GM19035 (cell line): Measurements from ENCODE around the gene ARHGEF39.
A peak's percentile ranks its signal among the peaks of the same experiment; 100 is the strongest.

ENCODE experiments used
- ATAC-seq: cut with Tn5 transposase; IDR thresholded peaks from one replicate; pipeline ENCODE4 v1.9.1; 2021; ENCODE audit not compliant: unreplicated experiment

Gene ARHGEF39, protein sequence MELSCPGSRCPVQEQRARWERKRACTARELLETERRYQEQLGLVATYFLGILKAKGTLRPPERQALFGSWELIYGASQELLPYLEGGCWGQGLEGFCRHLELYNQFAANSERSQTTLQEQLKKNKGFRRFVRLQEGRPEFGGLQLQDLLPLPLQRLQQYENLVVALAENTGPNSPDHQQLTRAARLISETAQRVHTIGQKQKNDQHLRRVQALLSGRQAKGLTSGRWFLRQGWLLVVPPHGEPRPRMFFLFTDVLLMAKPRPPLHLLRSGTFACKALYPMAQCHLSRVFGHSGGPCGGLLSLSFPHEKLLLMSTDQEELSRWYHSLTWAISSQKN

DNA sequence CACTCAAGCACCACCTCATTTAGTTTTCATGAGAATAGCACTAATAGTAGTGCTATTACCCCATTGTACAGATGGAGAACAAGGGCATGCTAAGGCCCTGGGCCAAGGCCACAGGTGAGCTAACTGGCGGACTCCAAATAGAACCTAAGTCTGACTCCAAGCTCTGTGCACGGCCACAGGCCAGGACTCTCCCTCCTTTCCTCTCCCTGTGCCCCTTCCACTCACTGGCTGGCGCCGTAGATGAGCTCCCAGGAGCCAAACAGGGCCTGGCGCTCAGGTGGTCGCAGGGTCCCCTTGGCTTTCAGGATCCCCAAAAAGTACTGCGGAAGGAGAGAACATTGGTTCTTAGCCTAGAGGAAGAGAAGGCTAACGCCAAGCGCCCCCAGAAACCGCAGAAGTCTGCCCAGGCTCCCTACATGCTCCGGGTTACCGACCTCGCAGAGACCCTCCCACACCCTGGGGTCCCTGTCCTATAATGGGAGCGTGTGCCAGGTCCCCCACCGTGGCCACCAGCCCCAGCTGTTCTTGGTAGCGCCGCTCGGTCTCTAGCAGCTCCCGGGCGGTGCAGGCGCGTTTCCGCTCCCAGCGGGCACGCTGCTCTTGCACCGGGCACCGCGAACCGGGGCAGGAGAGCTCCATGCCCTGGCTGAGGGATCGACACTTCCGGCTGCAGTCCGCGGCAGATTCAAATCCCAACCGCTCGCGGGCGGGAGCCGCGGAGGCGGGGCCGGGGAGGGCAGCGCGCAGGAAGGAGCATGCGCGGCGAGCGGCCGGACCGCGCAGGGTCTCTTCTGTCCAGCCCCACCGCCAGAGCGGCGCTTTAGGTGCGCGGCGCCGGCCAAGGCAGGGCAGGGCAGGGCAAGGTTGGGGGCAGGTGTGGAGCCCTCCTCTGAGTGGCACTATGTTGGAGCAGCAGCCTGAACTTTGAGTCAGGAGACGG is at the start of gene ARHGEF39:
Gene ARHGEF39 (minus strand): TSS at position 665 of the 940 bp plus-strand sequence. CDS start 26 bp downstream, at position 639.
- ATAC-seq, result peak; percentile 77

DNA sequence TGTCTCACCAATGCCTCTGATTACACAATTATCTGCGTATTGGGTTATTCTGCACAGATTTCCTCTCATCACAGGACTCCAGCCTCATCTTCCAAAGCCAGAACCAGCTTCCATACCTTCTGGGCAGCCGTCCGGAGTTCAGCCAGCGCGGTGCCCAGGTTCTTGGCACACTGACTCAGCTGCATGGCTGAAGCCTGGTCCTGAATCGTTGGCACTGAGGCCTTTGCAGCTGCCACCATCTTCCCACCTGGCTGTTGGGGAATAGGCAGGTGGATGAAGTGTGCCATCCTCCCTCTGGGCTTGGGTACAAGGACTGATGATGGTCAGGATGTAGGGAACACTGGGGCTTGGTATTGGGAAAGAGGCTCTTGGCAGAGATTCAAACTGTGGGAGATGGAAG is 49.1 kb upstream of the ARHGEF39 start:
- ATAC-seq, result no peak

DNA sequence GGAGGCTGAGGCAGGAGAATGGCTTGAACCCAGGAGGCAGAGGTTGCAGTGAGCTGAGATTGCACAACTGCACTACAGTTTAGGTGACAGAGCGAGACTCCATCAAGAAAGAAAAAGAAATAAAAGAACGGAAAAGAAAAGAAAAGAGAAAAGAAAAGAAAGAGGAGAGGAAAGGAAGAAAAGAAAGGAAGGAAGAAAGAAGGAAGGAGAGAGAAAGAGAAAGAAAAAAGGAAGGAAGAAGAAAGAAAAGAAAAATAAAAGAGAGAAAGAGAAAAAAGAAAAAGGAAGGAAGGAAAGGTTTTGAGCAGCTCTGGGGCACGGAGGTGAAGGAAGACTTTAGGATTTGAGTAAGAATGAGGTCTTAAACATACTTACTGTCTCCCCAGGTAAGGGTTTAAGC is 48.6 kb upstream of the ARHGEF39 start:
- no peak for ATAC-seq

DNA sequence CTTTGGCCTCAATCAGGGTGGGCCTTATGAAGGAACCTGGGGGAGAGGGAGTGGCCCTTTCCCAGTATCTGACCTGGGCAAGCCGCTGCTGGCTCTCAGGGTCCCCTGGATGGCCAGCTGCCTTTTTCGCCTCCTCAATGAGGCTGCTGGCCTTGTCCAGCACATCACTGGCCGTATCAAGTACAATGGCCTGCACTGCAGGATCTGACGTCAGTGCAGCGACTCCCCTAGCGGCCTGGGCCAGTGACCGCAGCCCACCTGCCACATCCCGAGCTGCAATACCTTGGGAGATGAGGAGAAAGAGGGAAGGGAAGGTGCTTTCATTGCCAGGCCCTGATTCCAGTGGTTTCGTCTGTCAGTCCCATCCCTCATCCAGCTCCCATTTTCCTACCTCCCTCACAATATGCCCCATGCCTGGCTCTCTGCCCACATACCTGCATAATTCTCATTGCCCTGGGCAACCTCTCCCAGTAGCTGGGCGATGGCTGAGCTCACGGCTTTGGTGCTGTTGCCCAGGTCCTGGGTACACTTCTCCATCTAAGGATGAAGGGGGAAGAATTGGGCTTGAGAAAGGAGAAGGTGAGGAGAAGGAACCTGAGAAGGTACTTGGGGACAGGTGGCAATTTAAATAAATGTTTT is 47.9 kb upstream of the ARHGEF39 start:
- ATAC-seq, result no peak

DNA sequence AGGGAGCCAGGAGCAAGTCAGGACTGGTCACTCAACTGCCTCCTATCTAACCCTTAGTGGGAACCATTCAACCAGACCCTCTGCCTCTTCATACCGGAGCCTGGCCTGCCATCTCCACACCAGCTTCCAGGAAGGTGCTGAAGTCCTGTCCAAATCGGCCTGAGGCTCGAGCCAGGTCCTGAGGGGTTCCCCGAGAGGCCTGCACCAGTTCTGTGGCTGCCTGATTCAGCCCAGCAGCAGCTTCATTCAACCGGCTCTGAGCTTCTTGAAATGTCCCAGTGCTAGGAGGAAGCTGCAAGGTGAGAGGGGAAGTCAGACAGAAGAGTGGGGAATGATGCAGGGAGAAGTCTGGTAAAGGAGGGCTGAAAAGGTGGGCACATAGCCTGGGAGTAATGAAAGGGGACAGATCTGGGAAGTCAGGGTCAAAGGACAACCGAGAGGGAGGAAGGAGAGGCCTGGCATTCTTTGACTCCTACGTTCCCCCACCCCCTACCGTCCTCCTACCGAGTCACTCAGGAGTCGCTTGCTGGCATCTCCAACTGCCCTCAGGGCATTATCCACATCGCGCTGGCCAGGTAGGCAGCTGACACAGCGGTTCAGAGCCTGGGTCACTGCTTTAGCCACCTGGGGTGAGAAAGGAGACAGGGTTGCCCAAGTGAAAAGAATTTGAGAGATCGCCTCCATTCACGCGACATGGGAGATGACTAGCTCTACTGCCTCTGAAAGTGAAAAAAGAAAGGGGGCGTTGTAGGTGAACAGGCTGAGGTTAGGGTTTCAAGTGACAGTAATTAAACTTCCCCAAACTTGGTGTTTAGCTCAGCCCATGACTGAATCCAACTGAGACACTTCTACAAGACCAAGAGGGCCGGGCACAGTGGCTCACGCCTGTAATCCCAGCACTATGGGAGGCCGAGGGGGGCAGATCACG is 46.8 kb upstream of the ARHGEF39 start:
- no peak for ATAC-seq

DNA sequence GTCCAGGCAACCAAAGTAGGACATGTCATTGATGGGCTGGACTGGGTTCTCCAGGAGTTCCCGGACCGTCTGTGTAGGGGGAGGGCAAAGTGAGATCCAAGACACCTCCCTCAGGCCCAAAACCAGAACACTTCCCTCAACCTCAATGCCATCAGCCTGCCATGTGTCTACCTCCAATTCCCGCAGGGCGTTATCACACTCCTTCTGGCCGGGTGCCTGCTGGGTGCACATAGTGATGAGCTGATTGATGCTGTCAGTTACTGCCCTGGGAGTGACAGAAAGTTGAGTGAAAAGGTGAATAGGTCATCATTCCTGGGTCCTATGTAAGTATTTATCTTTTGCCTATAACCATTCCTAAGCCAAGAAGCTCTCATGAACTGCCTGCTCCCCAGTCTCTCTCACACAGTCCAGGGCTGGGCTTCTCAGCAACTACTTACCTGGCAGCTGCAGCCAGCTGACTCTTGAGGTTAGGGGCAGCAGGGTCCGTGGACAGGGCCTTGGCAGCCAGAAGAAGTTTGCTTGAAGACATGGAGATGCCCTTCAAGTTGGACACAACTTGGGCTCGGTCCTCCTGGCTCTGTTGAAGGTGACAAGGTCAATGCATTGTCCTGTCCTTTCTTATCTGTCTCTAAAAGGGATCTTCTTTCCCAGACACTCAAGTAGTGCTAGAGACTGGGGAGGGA is 46.0 kb upstream of the ARHGEF39 start:
- no peak for ATAC-seq

DNA sequence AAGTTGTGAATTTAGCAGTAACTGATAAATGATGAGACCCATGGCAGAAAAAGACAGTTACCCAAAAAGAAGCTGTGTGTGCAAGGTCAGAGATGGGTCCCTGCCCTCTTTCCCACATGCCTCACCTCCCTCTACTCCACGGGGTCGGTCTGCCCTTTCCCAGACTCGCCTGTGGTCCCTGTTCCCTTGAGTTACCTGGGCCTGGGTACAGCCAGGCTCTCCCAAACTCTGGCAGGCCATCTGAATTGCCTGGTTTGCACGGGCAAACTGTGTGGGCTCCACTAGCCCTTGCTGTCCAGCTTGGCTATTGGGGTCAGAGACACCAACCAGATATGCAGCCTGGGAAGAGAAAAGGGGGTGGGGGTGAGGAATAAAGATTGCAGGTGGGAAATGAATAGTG is 43.2 kb upstream of the ARHGEF39 start:
- ATAC-seq, result no peak

DNA sequence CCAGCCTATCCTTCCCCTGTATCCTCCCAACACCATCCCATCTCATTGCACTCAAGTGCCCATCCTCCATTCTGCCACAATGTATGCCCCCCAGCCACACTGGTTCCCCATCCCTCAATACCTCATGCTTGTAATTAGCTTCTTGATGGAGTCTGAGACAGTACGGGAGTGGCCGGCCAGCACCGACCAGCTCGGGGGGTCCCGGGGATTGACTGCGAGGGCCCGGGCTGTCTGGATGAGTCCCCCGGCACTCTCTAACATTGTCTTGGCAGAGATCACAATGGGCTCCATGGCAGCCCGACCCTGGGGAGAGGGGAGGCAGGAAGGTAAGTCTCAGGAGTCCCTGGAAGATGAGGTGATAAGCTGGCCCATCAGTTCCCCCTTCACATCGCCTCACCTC is 42.0 kb upstream of the ARHGEF39 start:
- no peak for ATAC-seq

DNA sequence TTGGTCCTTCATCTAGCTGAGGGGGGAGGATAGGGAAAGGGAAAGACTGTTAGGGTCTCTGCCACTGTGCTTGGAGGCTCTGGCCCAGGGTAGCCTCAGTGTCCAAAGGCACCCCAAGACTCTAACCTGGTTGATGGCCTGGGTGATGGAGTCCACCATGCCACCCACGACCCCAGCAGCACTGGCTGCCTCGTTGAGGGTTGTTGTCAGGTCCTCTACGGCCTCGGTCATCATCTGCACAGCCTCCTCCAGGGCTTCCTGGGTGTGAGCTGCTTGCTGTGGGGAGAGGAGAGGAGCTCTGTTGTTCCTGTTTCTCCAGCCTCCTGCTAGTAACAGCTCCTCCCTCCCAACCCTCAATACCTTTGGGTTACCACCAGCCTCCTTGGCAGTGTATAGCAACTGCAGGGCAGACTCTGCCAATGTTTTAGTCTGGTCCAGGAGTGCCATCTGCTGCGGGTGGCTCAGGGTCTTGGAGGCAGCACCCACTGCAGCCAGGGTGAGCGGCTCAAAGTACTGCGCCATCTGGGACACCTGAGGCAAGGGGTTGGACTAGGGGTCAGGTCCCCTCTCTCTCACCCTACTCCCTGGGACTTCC is 40.9 kb upstream of the ARHGEF39 start:
- ATAC-seq, result no peak

DNA sequence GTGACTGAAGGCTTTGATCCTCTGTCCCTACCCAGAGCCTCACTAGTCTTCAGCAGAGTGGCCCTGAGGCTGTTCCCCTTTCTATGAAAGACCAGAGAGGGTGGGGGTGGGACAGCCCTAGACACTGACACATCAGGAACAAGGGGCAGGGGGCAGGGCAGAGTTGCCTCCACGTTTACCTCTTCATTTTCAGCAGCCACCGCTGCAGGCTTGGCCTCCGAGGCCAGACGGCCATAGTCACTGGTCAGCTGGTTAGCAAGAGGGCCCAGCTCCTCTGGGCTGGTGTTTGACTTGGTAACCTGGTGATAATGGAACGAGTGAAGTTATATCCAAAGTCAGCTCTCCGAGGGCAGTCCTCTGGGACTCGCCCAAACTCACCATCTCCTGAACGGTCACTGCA is 40.4 kb upstream of the ARHGEF39 start:
- no peak for ATAC-seq

DNA sequence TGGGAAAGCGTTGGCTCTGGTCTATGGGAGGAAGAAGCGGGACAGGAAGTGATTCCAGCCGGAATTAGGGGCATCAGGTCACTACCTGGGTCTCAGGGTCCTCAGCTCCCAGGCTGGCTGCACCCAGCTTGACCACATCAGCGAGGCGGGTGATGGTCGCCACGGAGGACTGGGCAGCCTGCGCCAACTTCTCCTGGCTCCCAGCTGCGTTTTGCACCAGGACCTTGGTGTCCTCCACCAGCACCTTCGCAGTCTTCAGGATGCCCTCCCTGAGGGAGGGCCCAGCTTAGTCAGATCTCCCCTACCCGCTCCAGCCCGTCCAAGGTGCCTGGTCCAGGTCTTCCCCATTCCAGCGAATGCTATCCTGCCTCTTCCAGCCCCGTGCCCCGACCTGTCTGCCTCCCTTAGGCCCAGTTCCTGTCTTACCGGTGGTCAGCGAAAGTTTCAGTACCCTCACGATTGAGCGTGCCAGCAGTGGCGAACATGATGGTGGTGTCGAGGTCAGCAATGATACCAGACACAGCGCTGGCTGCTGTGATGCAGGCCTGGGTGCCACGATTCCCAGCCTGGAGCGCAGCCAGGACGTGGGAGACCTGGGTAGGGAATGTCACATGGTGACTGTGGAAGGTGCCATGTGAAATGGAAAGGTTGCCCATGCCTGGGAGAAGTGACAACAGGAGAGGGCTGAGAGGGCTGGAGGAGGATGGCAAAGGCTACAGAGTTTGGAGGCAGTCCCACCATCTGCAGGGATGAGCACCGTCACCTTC is 39.1 kb upstream of the ARHGEF39 start:
- ATAC-seq, result no peak

DNA sequence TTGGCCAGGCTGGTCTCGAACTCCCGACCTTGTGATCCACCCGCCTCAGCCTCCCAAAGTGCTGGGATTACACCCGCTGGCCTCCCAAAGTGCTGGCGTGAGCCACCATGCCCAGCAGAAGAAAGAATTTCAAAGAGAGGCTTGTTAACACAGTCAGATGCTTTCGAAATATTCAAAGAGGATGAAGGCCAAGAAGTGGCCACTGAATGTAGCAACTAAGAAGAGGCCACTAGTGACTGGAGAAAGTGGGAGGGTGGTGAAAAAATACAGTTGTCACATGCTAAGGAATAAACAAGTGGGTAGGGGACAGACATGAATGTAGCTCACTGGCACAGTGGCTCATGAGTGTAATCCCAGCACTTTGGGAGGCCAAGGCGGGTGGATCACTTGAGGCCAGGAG is 37.7 kb upstream of the ARHGEF39 start:
- no peak for ATAC-seq

DNA sequence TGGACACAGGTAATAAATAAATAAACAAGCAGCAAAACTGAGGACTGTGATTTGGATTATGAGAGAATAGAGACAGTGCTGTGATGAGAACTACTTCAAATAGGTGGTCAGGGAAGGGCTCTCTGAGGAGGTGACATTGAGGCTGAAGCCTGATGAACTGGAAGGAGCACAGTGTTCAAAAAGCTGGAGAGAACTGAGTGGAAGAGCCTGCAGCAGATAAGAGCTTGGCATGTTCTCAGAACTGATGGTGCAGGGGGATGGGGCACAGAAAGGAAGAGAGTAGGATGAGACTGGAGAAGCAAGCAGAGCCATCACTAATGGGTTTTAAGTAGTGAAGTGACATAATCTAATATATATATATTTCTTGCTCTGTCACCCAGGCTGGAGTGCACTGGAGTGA is 35.9 kb upstream of the ARHGEF39 start:
- no peak for ATAC-seq

DNA sequence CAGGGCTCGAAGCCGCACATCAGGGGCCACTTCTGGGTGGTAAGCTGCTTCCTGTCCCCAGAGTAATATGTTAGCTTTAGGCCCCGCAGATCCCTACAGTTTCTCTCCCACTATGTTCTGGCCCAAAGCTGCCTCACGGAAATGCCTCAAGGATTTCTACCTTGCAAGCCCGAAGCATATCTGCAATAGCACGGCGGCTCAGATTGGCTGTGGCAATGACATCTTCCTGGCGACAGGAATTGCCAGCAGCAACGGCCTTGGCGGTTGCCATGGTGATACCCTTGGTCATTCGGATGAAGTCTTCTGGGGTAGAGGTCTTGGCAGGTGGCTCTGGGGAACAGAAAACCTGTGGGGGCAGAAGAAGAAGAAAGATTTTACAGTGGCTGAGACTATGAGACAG is 35.0 kb upstream of the ARHGEF39 start:
- no peak for ATAC-seq

DNA sequence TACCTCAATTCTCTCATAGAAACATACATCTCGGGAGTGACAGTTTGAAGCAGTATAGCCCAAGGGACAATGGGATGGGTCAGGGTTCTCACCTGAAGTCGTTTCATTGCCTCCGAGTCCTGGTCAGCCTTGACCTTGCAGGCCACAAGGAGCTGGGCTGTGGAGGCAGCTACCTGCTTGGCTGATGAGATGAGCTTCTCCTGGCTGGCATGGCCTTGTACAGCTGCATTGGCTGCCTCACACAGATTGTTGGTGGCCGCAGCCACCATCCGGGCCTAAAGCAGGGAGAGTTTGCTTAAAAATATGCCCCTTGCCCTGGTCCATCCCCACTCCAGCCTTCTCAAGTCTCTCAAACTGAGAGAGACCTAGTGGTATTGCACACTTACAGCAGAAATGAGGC is 33.2 kb upstream of the ARHGEF39 start:
- ATAC-seq, result no peak

DNA sequence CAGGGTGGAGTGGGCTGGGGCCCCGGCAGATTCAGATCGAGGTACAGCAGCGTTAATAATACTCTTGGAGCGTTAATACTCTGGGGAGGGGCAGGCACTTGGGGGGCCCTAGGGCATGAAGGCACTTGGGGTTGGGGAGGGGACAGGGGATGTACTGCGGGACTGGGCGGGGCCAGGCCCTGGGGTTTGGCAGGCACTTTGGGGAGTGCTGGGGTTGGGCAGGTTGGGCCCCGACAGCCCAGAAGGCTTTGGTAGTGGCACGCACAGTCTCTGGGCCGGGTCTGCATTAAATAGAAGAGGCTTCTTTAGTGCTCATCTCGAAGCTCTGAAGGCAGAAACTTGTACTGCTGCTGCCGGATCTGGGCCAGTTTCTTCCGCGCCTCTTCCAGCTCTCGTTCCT is 32.5 kb upstream of the ARHGEF39 start:
- no peak for ATAC-seq

DNA sequence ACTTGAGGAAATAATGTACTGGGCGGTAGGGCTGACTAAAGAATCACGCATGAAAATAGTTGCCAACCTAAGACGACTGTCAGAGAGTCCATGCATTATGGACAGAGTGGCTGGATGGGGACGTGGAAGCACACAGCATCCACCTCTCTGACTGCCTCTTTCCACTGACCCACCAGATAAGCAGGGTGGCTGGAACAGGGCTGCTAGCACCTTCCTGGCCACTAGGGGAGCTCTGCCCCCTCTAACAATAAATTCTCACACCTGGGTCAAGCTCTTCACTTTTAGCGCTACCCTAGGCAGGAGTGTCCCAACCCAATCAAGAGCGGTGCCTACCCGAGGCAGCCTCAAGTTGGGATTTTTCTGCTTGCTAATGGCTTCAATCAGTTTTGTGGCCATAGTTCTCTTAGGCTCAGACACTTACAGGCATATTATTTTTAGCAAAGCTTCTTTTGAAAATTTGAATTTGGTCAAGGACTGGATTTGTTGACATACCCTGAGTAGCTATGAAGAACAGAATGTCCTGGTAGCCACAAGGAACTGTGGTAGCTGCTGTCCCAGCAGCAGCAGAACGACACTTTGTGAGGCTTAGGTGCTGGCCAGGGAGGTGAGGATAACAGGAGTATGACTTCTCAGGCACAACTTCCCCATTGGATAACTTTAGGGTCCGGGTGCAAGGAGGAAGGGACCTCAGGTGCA is 31.7 kb upstream of the ARHGEF39 start:
- peak; percentile 75 for ATAC-seq

DNA sequence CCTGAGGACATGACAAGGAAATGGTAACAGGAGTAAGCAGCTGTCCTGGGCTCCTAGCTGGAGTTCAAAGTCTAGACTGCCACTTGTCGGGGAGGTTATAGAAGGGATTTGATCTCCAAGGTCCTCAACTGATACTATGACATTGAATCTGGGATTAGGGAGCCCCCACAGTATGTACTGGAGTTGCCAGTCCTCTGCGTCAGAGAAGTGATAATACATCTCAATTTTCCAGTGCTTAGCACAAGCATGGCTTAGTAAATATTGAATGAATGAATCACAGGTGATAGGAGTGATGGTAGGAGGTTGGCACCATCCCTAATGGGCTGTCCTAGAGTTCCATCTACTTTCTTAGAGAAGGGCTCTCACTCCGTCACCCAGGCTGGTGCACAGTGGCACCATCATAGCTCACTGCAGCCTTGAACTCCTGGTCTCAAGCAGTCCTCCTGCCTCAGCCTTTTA is 31.0 kb upstream of the ARHGEF39 start:
- no peak for ATAC-seq
